ENCODE measurements around the gene FRAT1. TPM values are rescaled to one million over a fixed set of nuclear protein-coding genes. Genes with fewer than 3 reads are reported as not detected.

Gene FRAT1
- total RNA-seq, 1 experiment from 2014 or later, result 2.7 TPM

DNA sequence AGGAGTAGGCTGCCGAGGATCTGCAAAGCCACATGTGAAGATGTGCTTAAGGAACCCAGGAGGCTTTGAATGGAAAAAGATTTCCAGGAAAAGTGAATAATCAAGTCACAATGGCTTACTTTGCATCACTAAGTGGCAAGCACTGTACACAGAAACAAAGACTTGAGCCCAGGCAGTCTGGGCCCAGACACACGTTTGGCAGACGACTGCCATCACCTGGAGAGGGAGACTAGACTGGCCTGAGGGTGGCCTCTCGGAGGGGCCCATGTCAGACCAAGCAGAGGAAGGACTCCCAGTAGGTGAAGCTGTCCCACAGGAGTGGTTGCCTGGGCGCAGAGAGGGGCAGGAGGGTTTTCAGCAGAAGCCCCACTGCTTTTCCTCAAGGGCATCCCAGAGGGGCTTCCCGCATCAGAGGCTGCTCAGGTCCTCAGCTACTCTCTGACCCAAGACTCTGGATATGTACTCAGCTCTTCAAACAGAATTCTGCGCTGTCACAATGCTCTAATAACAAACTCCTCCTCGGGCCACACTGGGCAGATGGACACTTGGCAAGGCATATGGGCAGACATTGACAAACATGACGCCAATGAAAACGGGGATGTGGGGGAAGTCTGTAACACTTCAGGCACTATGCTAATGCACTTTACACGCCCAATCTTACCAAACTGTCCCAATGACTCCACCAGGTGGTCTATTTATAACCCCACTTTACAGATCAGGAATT, 43.4 kb downstream of the FRAT1 start:
- H3K36me3 ChIP-seq, result peaks cover 30% of the 10 kb centered on the region
- no peak overlapping the region for H3K27ac ChIP-seq
- H3K9me3 ChIP-seq (replicated peaks), result no peaks in the 10 kb centered on the region
- no peaks in the 10 kb centered on the region for H3K27me3 ChIP-seq
- H3K4me1 ChIP-seq, result no peaks in the 10 kb centered on the region
- no peak overlapping the region for H3K4me3 ChIP-seq
- no peak for DNase-seq

DNA sequence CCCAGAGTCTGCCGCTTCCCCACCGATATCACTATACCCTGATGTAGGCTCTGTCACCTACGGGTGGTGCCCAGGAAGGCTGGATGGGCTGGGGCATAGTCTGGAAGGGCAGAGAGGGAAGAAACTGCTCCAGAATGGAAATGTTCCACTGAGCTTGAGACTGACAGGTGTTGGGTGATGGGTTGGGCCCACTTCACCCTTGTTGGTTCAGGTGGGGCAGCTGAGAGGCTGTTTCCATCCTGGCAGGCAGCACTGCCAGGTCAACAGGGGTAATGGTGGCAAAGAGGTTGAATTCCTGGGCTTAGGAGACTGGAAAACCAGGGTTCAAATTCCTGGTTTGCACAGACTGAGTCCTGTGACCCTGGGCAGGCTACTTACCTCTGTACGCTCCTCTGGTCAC, 44.0 kb downstream of the FRAT1 start:
- Histone ChIP-seq H3K9me3 (replicated peaks) (no peaks in the 10 kb centered on the region), H3K4me1 (no peaks in the 10 kb centered on the region), H3K36me3 (peaks cover 31% of the 10 kb centered on the region)

DNA sequence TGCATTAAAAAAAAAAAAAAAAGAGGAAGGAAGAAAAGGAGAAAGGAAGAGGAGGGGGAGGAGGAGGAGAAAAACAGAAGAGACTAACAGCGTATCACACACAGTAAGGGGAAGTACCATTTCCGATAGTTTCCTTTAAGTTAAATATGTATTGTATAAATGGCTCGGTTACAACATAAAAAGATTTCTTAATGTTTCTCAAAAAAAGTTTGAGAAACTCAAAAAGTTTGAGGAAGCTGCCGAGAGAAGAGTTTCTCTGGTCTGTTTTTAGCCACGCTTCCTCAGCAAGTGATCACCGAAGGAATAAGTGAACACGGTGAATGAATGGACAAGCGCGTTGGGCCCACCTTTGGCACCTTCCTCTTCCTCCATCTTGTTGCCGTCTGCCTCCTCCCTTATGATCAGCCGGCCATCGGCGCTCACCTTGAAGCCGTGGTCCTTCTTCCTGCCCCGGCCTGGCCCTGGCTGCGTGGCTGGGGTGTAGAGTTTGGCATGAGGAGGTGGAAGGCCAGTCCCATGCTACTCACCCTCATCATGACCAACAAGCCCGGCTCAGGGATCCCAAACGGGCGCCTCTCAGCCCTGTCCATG, 46.8 kb downstream of the FRAT1 start:
- Histone ChIP-seq H3K4me3 (no peak overlapping the region), H3K27me3 (no peaks in the 10 kb centered on the region), H3K9me3 (replicated peaks) (no peaks in the 10 kb centered on the region), H3K4me1 (no peaks in the 10 kb centered on the region), H3K27ac (no peak overlapping the region), H3K36me3 (peaks cover 48% of the 10 kb centered on the region)
- DNase-seq, result no peak

More for the DNA sequence above, 44.0 kb downstream of the FRAT1 start:
- no peak overlapping the region for H3K27ac ChIP-seq
- H3K27me3 ChIP-seq, result no peaks in the 10 kb centered on the region
- H3K4me3 ChIP-seq, result no peak overlapping the region
- no peak for DNase-seq

DNA sequence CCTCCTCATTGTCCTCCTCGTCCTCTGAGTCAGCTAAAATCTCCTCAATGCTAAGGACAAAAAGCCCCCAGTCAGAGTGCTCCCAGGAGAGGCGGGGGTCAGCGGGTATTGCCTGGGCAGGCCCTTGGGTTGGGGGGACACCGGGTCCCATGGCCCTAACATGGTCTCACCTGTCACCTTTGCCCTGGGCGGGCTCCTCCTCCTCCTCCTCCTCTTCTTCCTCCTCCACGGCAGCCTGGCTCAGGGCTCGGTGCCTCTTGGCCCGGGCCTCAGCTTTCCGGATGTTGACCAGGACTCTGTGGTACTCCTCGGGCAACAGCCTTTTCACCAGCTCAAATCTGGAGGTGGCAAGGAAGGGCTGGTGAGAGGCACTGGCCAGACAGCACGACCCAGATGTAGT, 47.5 kb downstream of the FRAT1 start:
- Histone ChIP-seq H3K9me3 (replicated peaks) (no peaks in the 10 kb centered on the region), H3K4me1 (no peaks in the 10 kb centered on the region), H3K4me3 (no peak overlapping the region), H3K27me3 (no peaks in the 10 kb centered on the region), H3K36me3 (peaks cover 49% of the 10 kb centered on the region), H3K27ac (no peak overlapping the region)
- DNase-seq, result no peak

DNA sequence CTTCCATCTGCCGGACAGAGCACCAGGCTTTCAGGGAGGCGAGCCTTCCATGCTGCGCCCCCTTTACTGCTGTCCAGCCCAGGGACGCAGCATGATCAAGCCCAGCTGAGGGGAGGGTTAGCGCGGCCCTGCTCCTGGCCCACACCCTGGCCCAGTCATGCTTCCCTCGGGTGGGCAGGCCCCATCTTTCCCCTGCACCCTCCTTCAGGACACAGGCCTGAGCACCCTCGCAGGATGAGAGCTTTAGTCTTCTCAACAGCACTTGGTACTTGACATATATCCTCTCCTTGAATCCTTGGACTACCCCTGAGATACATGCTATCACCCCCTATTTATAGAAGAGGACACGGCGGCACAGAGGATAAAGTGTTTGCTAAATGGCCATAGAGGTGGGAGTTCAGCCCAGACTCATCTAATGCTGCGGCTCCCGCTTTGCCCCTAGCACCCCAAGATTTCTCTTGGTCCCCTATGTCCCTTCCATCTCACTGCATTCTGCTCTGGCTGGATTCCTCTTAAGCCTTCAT, 48.1 kb downstream of the FRAT1 start:
- Histone ChIP-seq H3K9me3 (replicated peaks) (no peaks in the 10 kb centered on the region), H3K27ac (no peak overlapping the region), H3K4me3 (no peak overlapping the region), H3K4me1 (no peaks in the 10 kb centered on the region), H3K27me3 (no peaks in the 10 kb centered on the region), H3K36me3 (peaks cover 53% of the 10 kb centered on the region)
- no peak for DNase-seq

Other genes with a start within 250 kb of the FRAT1 start
- 0.03 and 0.04 TPM in 2 replicates for gene SLIT1, start 133.3 kb upstream of the FRAT1 start, total RNA-seq (2014; rRNA removed; shearing (Covaris generic))
- gene ARHGAP19, start 26.6 kb upstream of the FRAT1 start, total RNA-seq (2014; rRNA removed; shearing (Covaris generic)), result 29.2 and 32.3 TPM in 2 replicates
- gene FRAT2, start 15.5 kb downstream of the FRAT1 start, total RNA-seq (2014; rRNA removed; shearing (Covaris generic)), result 17.8 and 21.6 TPM in 2 replicates
- 24.2 and 26.8 TPM in 2 replicates for gene RRP12, start 82.1 kb downstream of the FRAT1 start, total RNA-seq (2014; rRNA removed; shearing (Covaris generic))
- 515 and 519 TPM in 2 replicates for gene PGAM1, start 106.9 kb downstream of the FRAT1 start, total RNA-seq (2014; rRNA removed; shearing (Covaris generic))
- 46.9 and 51.4 TPM in 2 replicates for gene EXOSC1, start 126.7 kb downstream of the FRAT1 start, total RNA-seq (2014; rRNA removed; shearing (Covaris generic))
- gene ZDHHC16, start 126.9 kb downstream of the FRAT1 start, total RNA-seq (2014; rRNA removed; shearing (Covaris generic)), result 50.4 and 53.3 TPM in 2 replicates
- 77.3 and 83.7 TPM in 2 replicates for gene MMS19, start 179.2 kb downstream of the FRAT1 start, total RNA-seq (2014; rRNA removed; shearing (Covaris generic))
- gene UBTD1, start 179.7 kb downstream of the FRAT1 start, total RNA-seq (2014; rRNA removed; shearing (Covaris generic)), result 13.9 and 14.3 TPM in 2 replicates